ENCODE data around the gene OCA2.

DNA sequence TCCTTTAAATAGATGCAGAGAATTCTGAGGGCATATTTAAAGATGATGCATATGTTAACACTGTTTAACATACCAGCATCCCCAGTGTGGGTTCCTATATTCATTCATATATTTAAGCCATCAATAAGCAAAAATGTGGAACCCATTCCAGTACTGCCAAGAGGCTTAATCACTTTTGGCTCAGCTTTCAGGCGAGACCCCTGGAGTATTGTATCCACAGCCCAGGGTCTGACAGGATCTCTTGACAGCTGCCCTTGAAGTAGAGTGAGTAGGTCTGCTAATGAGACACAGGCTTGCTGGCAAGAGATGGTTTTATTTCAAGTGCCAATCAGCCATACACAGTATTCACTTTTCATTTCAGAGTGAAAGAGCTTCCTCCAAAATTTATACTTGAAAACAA, 367.3 kb downstream of the OCA2 start:
- TF ChIP-seq, protein P1, sequence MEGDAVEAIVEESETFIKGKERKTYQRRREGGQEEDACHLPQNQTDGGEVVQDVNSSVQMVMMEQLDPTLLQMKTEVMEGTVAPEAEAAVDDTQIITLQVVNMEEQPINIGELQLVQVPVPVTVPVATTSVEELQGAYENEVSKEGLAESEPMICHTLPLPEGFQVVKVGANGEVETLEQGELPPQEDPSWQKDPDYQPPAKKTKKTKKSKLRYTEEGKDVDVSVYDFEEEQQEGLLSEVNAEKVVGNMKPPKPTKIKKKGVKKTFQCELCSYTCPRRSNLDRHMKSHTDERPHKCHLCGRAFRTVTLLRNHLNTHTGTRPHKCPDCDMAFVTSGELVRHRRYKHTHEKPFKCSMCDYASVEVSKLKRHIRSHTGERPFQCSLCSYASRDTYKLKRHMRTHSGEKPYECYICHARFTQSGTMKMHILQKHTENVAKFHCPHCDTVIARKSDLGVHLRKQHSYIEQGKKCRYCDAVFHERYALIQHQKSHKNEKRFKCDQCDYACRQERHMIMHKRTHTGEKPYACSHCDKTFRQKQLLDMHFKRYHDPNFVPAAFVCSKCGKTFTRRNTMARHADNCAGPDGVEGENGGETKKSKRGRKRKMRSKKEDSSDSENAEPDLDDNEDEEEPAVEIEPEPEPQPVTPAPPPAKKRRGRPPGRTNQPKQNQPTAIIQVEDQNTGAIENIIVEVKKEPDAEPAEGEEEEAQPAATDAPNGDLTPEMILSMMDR (IDR thresholded peaks at IDR 0.05; ENCODE audit: low read depth, low read length), result no peak
- no peak for TF ChIP-seq EZH2phosphoT487 (IDR thresholded peaks at IDR 0.05; ENCODE audit: low read depth)
